CD14-positive monocyte (primary cell): ENCODE data around the gene WDR45B. TPM values are rescaled to one million over a fixed set of nuclear protein-coding genes. Genes with fewer than 3 reads are reported as not detected.

ENCODE experiments used
- DNase-seq, 3 donors: peaks; one replicate each; pipeline ENCODE4 v3.0.0-alpha.2; 2011 to 2022
- H2AFZ ChIP-seq: 2 replicates; pipeline ENCODE4 v1.6.0; 2012; ENCODE audit warnings: mild to moderate bottlenecking, low read depth, low read length, inconsistent platforms; ENCODE audit not compliant: insufficient read depth, poor library complexity, severe bottlenecking
- H3K27ac ChIP-seq, 2 donors: 1 replicate in 1 of 2; 2 replicates in 1 of 2; pipeline ENCODE4 v1.5.1; 2012 to 2013; ENCODE audit warnings: low read length in 2 of 2, control low read depth in 1 of 2, inconsistent platforms in 1 of 2, low read depth in 1 of 2, mild to moderate bottlenecking in 1 of 2
- H3K27me3 ChIP-seq, 2 donors: one replicate each; pipeline versions ENCODE4 v1.6.0 to v1.6.1; 2011 to 2013; ENCODE audit warnings: low read length in 2 of 2; ENCODE audit not compliant: control insufficient read depth in 2 of 2, insufficient read depth in 2 of 2
- H3K36me3 ChIP-seq, 2 donors: replicated peaks in 1 of 2; 1 replicate in 1 of 2; 2 replicates in 1 of 2; pipeline versions ENCODE4 v1.5.1 to v1.6.1; 2012 to 2013; ENCODE audit warnings: low read length in 2 of 2, control low read depth in 1 of 2, inconsistent platforms in 1 of 2, mild to moderate bottlenecking in 1 of 2; ENCODE audit not compliant: insufficient read depth in 2 of 2, control insufficient read depth in 1 of 2
- H3K4me1 ChIP-seq, 2 donors: 1 replicate in 1 of 2; 2 replicates in 1 of 2; pipeline versions ENCODE4 v1.5.1 to v1.6.1; 2012 to 2013; ENCODE audit warnings: low read length in 2 of 2, control low read depth in 1 of 2, inconsistent platforms in 1 of 2, mild to moderate bottlenecking in 1 of 2, moderate library complexity in 1 of 2; ENCODE audit not compliant: insufficient read depth in 2 of 2, control insufficient read depth in 1 of 2
- H3K4me2 ChIP-seq: replicated peaks from 2 replicates; pipeline ENCODE3; 2012; ENCODE audit warnings: low read length, moderate library complexity, mild to moderate bottlenecking; ENCODE audit not compliant: poor library complexity, severe bottlenecking; ENCODE audit errors: extremely low read depth
- H3K4me3 ChIP-seq, 3 experiments: fragments of 200-600 bp in 1 of 3; sonication (generic) in 1 of 3; replicated peaks in 1 of 3; 1 replicate in 2 of 3; 2 replicates in 1 of 3; pipeline ENCODE4 v1.5.1; 2011 to 2013; ENCODE audit warnings: low read length in 3 of 3, mild to moderate bottlenecking in 3 of 3, control low read depth in 2 of 3, low read depth in 2 of 3, inconsistent platforms in 1 of 3, moderate library complexity in 1 of 3
- H3K79me2 ChIP-seq: 2 replicates; pipeline ENCODE4 v1.6.0; 2012; ENCODE audit warnings: mild to moderate bottlenecking, control low read depth, inconsistent platforms, low read length, moderate library complexity; ENCODE audit not compliant: insufficient read depth
- H3K9ac ChIP-seq: 2 replicates; pipeline ENCODE4 v1.6.0; 2017; ENCODE audit warnings: low read length, mild to moderate bottlenecking; ENCODE audit not compliant: insufficient read depth, poor library complexity, severe bottlenecking
- H3K9me3 ChIP-seq, 2 donors: replicated peaks in 1 of 2; 1 replicate in 1 of 2; 2 replicates in 1 of 2; pipeline versions ENCODE4 v1.5.1 to v1.6.1; 2012 to 2013; ENCODE audit warnings: low read length in 2 of 2, control low read depth in 1 of 2; ENCODE audit not compliant: control insufficient read depth in 1 of 2, insufficient read depth in 1 of 2
- H4K20me1 ChIP-seq: 2 replicates; pipeline ENCODE4 v1.6.0; 2012; ENCODE audit warnings: mild to moderate bottlenecking, low read length, control low read depth, moderate library complexity; ENCODE audit not compliant: insufficient read depth
- H3K27ac Mint-ChIP-seq, 7 donors: one replicate each; pipeline ENCODE4 v1.8.0; 2020; ENCODE audit warnings: mild to moderate bottlenecking in 7 of 7, mixed read lengths in 7 of 7, moderate library complexity in 6 of 7, inconsistent platforms in 2 of 7
- H3K27me3 Mint-ChIP-seq, 3 donors: one replicate each; pipeline ENCODE4 v1.8.0; 2021 to 2022; ENCODE audit warnings: low read depth in 3 of 3, mild to moderate bottlenecking in 3 of 3, mixed read lengths in 3 of 3, moderate library complexity in 3 of 3, inconsistent platforms in 1 of 3
- H3K36me3 Mint-ChIP-seq, 2 donors: one replicate each; pipeline ENCODE4 v1.8.0; 2020; ENCODE audit warnings: mixed read lengths in 2 of 2, inconsistent platforms in 1 of 2, mild to moderate bottlenecking in 1 of 2
- H3K4me1 Mint-ChIP-seq: one replicate; pipeline ENCODE4 v1.8.0; 2020; ENCODE audit warnings: mild to moderate bottlenecking, mixed read lengths
- H3K4me3 Mint-ChIP-seq, 2 donors: one replicate each; pipeline ENCODE4 v1.8.0; 2020; ENCODE audit warnings: mild to moderate bottlenecking in 2 of 2, mixed read lengths in 2 of 2, moderate library complexity in 1 of 2
- H3K9me3 Mint-ChIP-seq, 7 donors: one replicate each; pipeline ENCODE4 v1.8.0; 2020 to 2022; ENCODE audit warnings: mixed read lengths in 7 of 7, mild to moderate bottlenecking in 6 of 7, moderate library complexity in 6 of 7, inconsistent platforms in 2 of 7
- WGBS: methylation state at CpG from one replicate; pipeline ENCODE4 v1.1.5; 2013; ENCODE audit warnings: missing lambda C conversion rate; ENCODE audit not compliant: insufficient coverage; 5-methylcytosine and 5-hydroxymethylcytosine counted together
- intact Hi-C, 2 donors: fragments of 100-400 bp; cut with micrococcal nuclease; formaldehyde crosslinking; loops; one replicate each; pipeline versions ENCODE4 v1.15.0 to v1.15.1; 2023
- polyA plus RNA-seq, 3 donors: library from polyadenylated mRNA; depleted of rRNA in 1 of 3; unstranded in 2 of 3; stranded (reverse) in 1 of 3; fragments of 300-500 nt in 2 of 3; fragments of >200 nt in 1 of 3; fragmentation: Illumina TruSeq in 2 of 3; gene quantifications; 1 replicate in 2 of 3; 2 replicates in 1 of 3; pipeline ENCODE4 v1.2.3, GENCODE V29; 2012 to 2021
- TF ChIP-seq, protein P1 (sequence below): fragments of 200-600 bp; IDR thresholded peaks from one replicate; pipeline ENCODE4 v1.8.0; 2022; ENCODE audit warnings: antibody characterized with exemption, mild to moderate bottlenecking

Gene WDR45B
- polyA plus RNA-seq, 3 donors, result 42.6 to 82.6 (median 60.3) TPM

DNA sequence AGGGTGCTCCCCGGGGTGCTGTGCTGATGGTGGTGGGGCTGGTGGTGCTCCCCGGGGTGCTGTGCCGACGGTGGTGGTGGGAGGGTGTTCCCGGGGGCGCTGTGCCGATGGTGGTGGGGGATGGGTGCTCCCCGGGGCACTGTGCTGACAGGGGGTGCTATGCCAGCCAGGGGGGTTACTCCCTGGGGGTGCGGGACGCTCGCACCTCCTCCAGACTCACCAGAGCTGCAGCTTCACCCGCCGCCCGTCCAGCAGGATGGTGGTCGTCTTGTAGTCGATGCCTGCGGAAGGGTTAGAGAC, 16.0 kb upstream of the WDR45B start:
- Histone ChIP-seq H3K9me3 (no peaks in the 10 kb centered on the region), H4K20me1 (no peaks in the 10 kb centered on the region), H3K27ac (no peak overlapping the region), H3K9ac (no peak overlapping the region), H2AFZ (no peak overlapping the region), H3K4me2 (no peak overlapping the region), H3K79me2 (no peaks in the 10 kb centered on the region), H3K36me3 (no peaks in the 10 kb centered on the region), H3K27me3 (no peaks in the 10 kb centered on the region), H3K4me1 (peaks cover 3 to 8% of the 10 kb centered on the region in 2 donors), H3K4me3 (no peak overlapping the region)
- Mint-ChIP-seq H3K27ac (no peak overlapping the region), H3K9me3 (peaks cover 0 to 2% (median 0%) of the 10 kb centered on the region in 7 donors), H3K36me3 (no peaks in the 10 kb centered on the region), H3K4me1 (peaks cover 9% of the 10 kb centered on the region), H3K4me3 (no peak overlapping the region), H3K27me3 (peaks cover 0 to 3% (median 0%) of the 10 kb centered on the region in 3 donors)
- TF ChIP-seq, protein P1, sequence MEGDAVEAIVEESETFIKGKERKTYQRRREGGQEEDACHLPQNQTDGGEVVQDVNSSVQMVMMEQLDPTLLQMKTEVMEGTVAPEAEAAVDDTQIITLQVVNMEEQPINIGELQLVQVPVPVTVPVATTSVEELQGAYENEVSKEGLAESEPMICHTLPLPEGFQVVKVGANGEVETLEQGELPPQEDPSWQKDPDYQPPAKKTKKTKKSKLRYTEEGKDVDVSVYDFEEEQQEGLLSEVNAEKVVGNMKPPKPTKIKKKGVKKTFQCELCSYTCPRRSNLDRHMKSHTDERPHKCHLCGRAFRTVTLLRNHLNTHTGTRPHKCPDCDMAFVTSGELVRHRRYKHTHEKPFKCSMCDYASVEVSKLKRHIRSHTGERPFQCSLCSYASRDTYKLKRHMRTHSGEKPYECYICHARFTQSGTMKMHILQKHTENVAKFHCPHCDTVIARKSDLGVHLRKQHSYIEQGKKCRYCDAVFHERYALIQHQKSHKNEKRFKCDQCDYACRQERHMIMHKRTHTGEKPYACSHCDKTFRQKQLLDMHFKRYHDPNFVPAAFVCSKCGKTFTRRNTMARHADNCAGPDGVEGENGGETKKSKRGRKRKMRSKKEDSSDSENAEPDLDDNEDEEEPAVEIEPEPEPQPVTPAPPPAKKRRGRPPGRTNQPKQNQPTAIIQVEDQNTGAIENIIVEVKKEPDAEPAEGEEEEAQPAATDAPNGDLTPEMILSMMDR, result no peak
- intact Hi-C loops, result no loop called here
- DNase-seq, result no peak
- WGBS, result 92% methylated on average over 9 of the region's 17 CpGs

DNA sequence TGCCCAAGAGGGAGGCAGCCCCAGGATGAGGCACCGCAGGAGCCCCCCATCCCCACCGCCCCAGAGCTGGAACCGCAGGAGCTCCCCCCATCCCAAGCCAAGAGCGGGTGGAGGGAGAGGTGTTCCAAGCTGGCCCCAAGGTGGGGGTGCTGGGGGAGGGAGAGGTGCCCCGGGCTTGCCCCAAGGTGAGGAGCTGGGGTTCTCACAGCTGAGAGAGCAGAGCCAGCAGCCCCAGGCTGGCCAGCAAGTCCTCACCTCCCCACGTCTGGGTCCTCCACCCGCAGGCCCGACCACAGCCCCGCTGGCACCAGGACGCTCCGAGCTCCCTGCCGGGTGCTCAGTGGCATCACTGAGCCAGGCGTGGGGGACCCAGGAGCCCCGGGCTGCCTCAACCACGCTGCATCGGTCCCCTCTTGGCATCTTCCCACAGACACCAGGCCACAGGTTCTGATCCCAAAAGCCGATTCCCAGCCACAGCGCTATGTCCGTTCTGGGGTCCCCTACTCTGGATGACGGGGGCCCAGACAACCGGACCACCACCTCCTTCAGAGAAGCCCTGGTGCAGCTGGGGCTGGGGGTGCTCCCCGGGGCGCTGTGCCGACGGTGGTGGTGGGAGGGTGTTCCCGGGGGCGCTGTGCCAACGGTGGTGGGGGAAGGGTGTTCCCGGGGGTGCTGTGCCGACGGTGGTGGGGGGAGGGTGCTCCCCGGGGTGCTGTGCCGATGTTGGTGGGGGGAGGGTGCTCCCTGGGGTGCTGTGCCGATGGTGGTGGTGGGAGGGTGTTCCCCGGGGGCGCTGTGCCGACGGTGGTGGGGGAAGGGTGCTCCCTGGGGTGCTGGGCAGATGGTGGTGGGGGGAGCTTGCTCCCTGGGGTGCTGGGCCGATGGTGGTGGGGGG, 15.4 kb upstream of the WDR45B start:
- DNase-seq, result no peak
- H3K36me3 ChIP-seq, result no peaks in the 10 kb centered on the region
- H3K27me3 ChIP-seq, result no peaks in the 10 kb centered on the region
- H3K4me1 ChIP-seq, result peaks cover under 1 to 4% of the 10 kb centered on the region in 2 donors
- H3K27me3 Mint-ChIP-seq, result peaks cover 0 to 3% (median 0%) of the 10 kb centered on the region in 3 donors
- no peaks in the 10 kb centered on the region for H3K9me3 ChIP-seq
- peaks cover 0 to 2% (median 0%) of the 10 kb centered on the region in 7 donors for H3K9me3 Mint-ChIP-seq
- no peak overlapping the region for H3K4me3 Mint-ChIP-seq
- no peak overlapping the region for H3K27ac ChIP-seq
- no peak overlapping the region for H2AFZ ChIP-seq
- no peaks in the 10 kb centered on the region for H3K79me2 ChIP-seq
- intact Hi-C loops, result no loop called here
- no peaks in the 10 kb centered on the region for H3K36me3 Mint-ChIP-seq
- H3K4me3 ChIP-seq, result no peak overlapping the region
- no peaks in the 10 kb centered on the region for H4K20me1 ChIP-seq
- TF ChIP-seq, protein P1, result no peak
- H3K4me2 ChIP-seq, result no peak overlapping the region
- H3K9ac ChIP-seq, result no peak overlapping the region
- WGBS, result 91% methylated on average over 31 of the region's 39 CpGs
- H3K27ac Mint-ChIP-seq, result no peak overlapping the region
- H3K4me1 Mint-ChIP-seq, result peaks cover 6% of the 10 kb centered on the region
